ENCODE data around the gene WNK3. TPM values are rescaled to one million over a fixed set of nuclear protein-coding genes. Genes with fewer than 3 reads are reported as not detected.

Gene WNK3
- total and polyA plus RNA-seq, 2 donors (not counting 1 experiment from before 2014, with no cell fraction given): 0.12 to 1.2 TPM

GRCh38 chrX:54325077-54325476, 32.8 kb downstream of the WNK3 start:
- H4K20me1 ChIP-seq (ENCODE audit: control insufficient read depth, insufficient read depth, low read length, poor library complexity, severe bottlenecking): no peaks in the 10 kb centered on the region
- no peak overlapping the region for H3K9ac ChIP-seq (ENCODE audit: low read length)
- no peak overlapping the region for H3K4me2 ChIP-seq (replicated peaks; ENCODE audit: low read depth, low read length, poor library complexity, severe bottlenecking)
- Mint-ChIP-seq H3K27me3 (no peaks in the 10 kb centered on the region), H3K9me3 (ENCODE audit: insufficient read depth) (no peaks in the 10 kb centered on the region), H3K4me3 (no peak overlapping the region), H3K4me1 (no peaks in the 10 kb centered on the region), H3K27ac (no peak overlapping the region)
- ATAC-seq (ENCODE audit: low read depth) (no peak), DNase-seq (no peak)
- H3K27ac ChIP-seq (ENCODE audit: low read length in 2 of 2): no peak overlapping the region
- ChIA-PET POLR2A (no interaction called here), CTCF (no interaction called here)
- H2AFZ ChIP-seq (ENCODE audit: insufficient read depth, low read depth, low read length, poor library complexity, severe bottlenecking): no peak overlapping the region
- H3K4me3 ChIP-seq (ENCODE audit: control extremely low read depth in 1 of 5, extremely low read depth in 1 of 5, insufficient read depth in 1 of 5, low read depth in 2 of 5, low read length in 4 of 5): no peak overlapping the region
- no peaks in the 10 kb centered on the region for H3K36me3 ChIP-seq (replicated peaks in 1 of 2; ENCODE audit: control extremely low read depth in 1 of 2, control insufficient read depth in 1 of 2, extremely low read depth in 1 of 2, insufficient read depth in 2 of 2, low read length in 1 of 2)
- no peaks in the 10 kb centered on the region for H3K9me3 ChIP-seq (ENCODE audit: control extremely low read depth in 1 of 3, control insufficient read depth in 2 of 3, insufficient read depth in 1 of 3, low read length in 2 of 3)
- intact Hi-C loops (cut with micrococcal nuclease): no loop called here
- TF ChIP-seq EZH2 (IDR thresholded peaks at IDR 0.05; ENCODE audit: borderline replicate concordance, insufficient read depth, low read depth, low read length, poor library complexity, severe bottlenecking) (no peak), CTCF (IDR thresholded peaks at IDR 0.05) (no peak)
- H3K27me3 ChIP-seq (replicated peaks in 1 of 4; ENCODE audit: control extremely low read depth in 1 of 4, control insufficient read depth in 3 of 4, insufficient read depth in 4 of 4, low read length in 3 of 4): no peaks in the 10 kb centered on the region
- no peaks in the 10 kb centered on the region for H3K4me1 ChIP-seq (ENCODE audit: control insufficient read depth in 2 of 2, insufficient read depth in 2 of 2, low read length in 2 of 2)
- H3K79me2 ChIP-seq (ENCODE audit: control insufficient read depth, insufficient read depth, low read length): no peaks in the 10 kb centered on the region
- WGBS (ENCODE audit: insufficient coverage): no CpG with 5 or more reads among the region's 8 CpGs

- Histone ChIP-seq H3K79me2 (ENCODE audit: control insufficient read depth, insufficient read depth, low read length) (no peaks in the 10 kb centered on the region), H3K27ac (ENCODE audit: low read length in 2 of 2) (no peak overlapping the region), H3K27me3 (replicated peaks in 1 of 4; ENCODE audit: control extremely low read depth in 1 of 4, control insufficient read depth in 3 of 4, insufficient read depth in 4 of 4, low read length in 3 of 4) (no peaks in the 10 kb centered on the region), H3K9me3 (ENCODE audit: control extremely low read depth in 1 of 3, control insufficient read depth in 2 of 3, insufficient read depth in 1 of 3, low read length in 2 of 3) (no peaks in the 10 kb centered on the region), H4K20me1 (ENCODE audit: control insufficient read depth, insufficient read depth, low read length, poor library complexity, severe bottlenecking) (no peaks in the 10 kb centered on the region), H2AFZ (ENCODE audit: insufficient read depth, low read depth, low read length, poor library complexity, severe bottlenecking) (no peak overlapping the region), H3K36me3 (replicated peaks in 1 of 2; ENCODE audit: control extremely low read depth in 1 of 2, control insufficient read depth in 1 of 2, extremely low read depth in 1 of 2, insufficient read depth in 2 of 2, low read length in 1 of 2) (no peaks in the 10 kb centered on the region), H3K9ac (ENCODE audit: low read length) (no peak overlapping the region), H3K4me1 (ENCODE audit: control insufficient read depth in 2 of 2, insufficient read depth in 2 of 2, low read length in 2 of 2) (no peaks in the 10 kb centered on the region), H3K4me2 (replicated peaks; ENCODE audit: low read depth, low read length, poor library complexity, severe bottlenecking) (no peak overlapping the region), H3K4me3 (ENCODE audit: control extremely low read depth in 1 of 5, extremely low read depth in 1 of 5, insufficient read depth in 1 of 5, low read depth in 2 of 5, low read length in 4 of 5) (no peak overlapping the region)
- intact Hi-C loops (cut with micrococcal nuclease): no loop called here
- H3K9me3 Mint-ChIP-seq (ENCODE audit: insufficient read depth): no peaks in the 10 kb centered on the region
- H3K27ac Mint-ChIP-seq: no peak overlapping the region
- no peak overlapping the region for H3K4me3 Mint-ChIP-seq
- ChIA-PET CTCF (interaction anchor here (0.6 kb wide), 1 partner anchor 422 kb away, joined by 3 read pairs; no protein-coding TSS in a partner anchor), POLR2A (no interaction called here)
- no CpG with 5 or more reads among the region's 1 CpG for WGBS (ENCODE audit: insufficient coverage)
- TF ChIP-seq CTCF (IDR thresholded peaks at IDR 0.05) (no peak), EZH2 (IDR thresholded peaks at IDR 0.05; ENCODE audit: borderline replicate concordance, insufficient read depth, low read depth, low read length, poor library complexity, severe bottlenecking) (no peak)
- DNase-seq: no peak
- no peak for ATAC-seq (ENCODE audit: low read depth)
- H3K4me1 Mint-ChIP-seq: no peaks in the 10 kb centered on the region
- no peaks in the 10 kb centered on the region for H3K27me3 Mint-ChIP-seq
Measured at GRCh38 chrX:54320067-54320466, 37.8 kb downstream of the WNK3 start.
